GM18519 (cell line): ENCODE data around the gene TRA2B.

ENCODE experiments used
- ATAC-seq: cut with Tn5 transposase; IDR thresholded peaks from one replicate; pipeline ENCODE4 v1.9.1; 2021; ENCODE audit warnings: mild to moderate bottlenecking, moderate library complexity; ENCODE audit not compliant: unreplicated experiment, low FRiP score

The TRA2B gene

DNA sequence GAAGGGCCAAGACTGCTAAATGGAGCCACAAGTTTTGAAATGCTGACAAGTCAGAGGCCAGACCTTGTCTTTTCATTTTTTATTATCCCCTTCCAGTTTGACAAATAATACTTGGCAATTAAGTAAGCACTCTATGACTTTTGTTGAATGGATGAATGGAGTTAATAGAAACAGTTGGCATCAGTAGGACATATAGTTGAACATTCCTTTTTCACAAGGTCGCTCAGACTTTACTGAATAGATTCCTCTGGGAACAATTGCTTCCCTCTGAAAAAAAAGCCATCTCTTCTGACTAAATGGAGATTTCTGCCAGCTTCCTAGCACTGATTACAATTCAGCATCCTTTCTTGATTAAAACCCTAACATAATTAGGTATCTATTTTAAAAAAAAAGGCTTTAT lies 53.2 kb downstream of the TRA2B start:
- no peak for ATAC-seq

DNA sequence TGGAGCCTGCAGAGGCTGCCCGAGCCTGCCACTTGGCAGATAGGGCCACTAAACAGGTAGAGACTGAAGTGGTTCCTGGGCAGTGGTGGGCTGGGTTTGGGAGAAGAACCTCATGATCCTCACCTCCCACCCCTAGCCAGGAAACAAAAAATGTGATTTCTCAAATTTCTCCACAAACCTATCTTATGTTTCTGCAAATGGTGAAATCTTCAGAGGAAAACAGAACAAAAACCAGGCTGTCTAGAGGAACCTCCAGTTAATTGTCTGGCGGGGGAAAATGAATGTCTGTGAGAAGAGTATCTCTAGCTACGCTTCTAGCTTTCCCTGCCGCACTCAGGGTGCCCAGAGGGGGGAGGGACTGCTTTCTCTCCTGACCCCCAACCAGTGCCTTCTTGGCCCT lies 55.9 kb downstream of the TRA2B start:
- ATAC-seq: no peak

DNA sequence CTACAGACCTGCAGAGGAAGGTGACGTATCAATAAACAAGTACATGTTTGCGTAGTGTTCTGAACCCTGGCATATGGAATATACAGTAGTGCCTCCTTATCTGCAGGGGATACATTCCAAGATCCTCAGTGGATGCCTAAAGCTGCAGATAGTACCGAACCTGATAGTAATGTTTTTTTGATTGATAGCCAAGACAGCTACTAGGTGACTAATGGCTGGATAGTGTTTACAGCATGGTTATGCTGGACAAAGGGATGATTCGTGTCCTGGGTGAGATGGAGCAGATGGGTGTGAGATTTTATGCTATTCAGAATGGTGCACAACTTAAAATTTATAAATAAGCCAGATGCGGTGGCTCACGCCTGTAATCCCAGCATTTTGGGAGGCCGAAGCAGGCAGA lies 57.2 kb downstream of the TRA2B start:
- no peak for ATAC-seq

DNA sequence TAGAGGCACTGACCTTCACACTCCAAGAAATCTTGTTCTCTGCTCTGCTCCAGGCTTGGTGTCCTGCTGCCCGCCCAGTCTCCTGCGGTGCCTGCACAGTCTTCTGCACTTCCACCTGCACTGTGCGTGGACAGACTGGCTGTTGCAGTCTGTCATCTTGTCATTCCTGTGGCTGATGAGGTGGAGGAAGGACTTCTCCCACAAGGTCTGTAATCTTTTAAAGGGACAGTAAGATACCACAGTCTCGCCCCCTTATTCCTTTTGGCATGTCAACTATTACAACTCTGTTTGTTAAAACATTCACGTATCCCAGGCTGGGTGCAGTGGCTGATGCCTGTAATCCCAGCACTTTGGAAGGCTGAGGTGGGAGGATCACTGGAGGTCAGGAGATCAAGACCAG lies 58.9 kb downstream of the TRA2B start:
- no peak for ATAC-seq

DNA sequence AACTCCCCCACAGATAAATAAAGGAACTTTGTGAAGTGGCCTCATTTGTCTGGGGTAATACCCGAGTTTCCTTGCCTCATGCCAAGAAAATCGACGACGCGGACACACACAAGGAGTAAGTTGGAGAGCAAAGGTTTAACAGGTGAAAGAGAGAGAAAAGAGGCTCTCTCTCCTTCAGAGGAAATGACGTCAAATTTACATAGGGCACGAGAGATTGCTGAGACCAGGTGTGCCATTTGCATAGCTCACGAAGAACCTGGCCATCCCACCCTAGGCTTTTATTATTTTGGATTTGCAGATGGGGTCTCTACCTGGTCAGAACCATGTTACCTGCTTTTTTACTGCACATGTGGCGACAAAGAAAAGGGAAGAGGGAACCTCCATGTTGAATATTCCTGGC lies 63.7 kb downstream of the TRA2B start:
- no peak for ATAC-seq

DNA sequence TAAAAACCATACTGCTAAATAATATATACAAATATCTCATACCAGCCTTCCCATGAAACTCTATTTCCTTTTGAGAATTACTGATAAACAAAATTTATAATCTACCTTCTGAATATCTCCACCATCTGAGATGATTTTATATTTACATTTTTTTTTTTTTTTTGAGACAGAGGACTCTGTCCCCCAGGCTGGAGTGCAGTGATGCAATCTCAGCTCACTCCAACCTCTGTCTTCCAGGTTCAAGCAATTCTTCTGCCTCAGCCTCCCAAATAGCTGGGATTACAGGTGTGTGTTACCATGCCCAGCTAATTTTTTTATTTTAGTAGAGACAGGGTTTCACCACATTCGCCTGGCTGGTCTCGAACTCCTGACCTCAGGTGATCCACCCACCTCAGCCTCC lies 70.2 kb downstream of the TRA2B start:
- no peak for ATAC-seq

DNA sequence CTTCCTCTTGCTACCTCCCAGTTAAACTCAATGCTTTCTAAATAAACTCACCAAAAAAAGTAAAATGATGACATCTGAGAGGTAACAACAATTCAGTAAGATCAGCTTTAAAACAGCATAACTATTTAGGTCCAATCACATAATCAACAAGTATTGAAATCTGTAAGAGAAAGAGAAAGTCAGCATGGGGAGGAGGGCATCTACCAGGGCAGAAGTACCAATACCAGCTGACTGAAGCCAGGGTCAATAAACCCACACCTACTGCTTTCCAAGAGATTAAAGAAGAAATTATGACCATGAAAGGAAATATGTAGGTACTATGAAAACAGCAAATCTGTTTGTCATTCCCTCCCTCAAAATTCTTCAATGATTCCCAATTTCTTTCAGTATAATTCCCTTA lies 70.8 kb downstream of the TRA2B start:
- ATAC-seq: no peak

DNA sequence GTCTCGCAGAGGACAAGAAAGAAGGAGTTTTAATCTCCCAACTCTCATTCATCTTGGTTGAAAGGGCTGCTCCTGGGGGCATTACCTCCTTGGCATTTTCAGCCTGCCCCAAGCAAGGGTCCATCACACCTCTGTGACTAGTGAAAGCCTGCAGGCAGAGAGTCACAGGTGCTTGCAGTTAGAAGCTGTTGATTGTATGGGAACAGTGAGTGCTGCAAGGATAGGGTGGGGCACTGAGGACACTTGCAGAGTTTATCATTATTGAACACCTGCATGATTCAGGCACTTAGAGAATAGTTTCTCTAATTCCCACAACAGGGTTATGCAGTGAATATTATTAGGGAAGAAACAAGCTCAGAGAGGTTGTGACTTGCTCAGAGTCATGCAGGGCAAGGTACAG lies 71.3 kb downstream of the TRA2B start:
- ATAC-seq: no peak
